ENCODE data around the gene CXCL5. TPM values are rescaled to one million over a fixed set of nuclear protein-coding genes. Genes with fewer than 3 reads are reported as not detected.

Gene CXCL5
- total and polyA plus RNA-seq, 4 donors = 1.6 to 52.8 (median 40.2) TPM

- peaks cover 0 to 1% (median 0%) of the 10 kb centered on the region in 5 donors for H3K4me1 ChIP-seq (ENCODE audit: control insufficient read depth in 5 of 5, insufficient read depth in 5 of 5, low read length in 5 of 5)
- 78 to 87% methylated on average over 3 of the region's 3 CpGs for WGBS, 2 donors
- H3K4me3 ChIP-seq = no peak overlapping the region
- ATAC-seq (ENCODE audit: insufficient read depth, low FRiP score) = no peak
- no peaks in the 10 kb centered on the region for H3K9me3 ChIP-seq (ENCODE audit: control insufficient read depth in 4 of 4, insufficient read depth in 3 of 4, low read length in 3 of 4)
- no peaks in the 10 kb centered on the region for H3K36me3 ChIP-seq (ENCODE audit: control insufficient read depth in 4 of 4, insufficient read depth in 4 of 4, low read length in 4 of 4)
- TF ChIP-seq CTCF (IDR thresholded peaks at IDR 0.05; ENCODE audit: control extremely low read depth, extremely low read depth) = no peak
- no peaks in the 10 kb centered on the region for H3K27me3 ChIP-seq (ENCODE audit: control insufficient read depth in 3 of 3, insufficient read depth in 3 of 3, low read length in 2 of 3)
- DNase-seq = no peak
- no peak overlapping the region for H3K27ac ChIP-seq (ENCODE audit: low read depth in 1 of 2, low read length in 1 of 2)
- H3K9ac ChIP-seq (ENCODE audit: insufficient read depth in 1 of 2, low read length in 2 of 2) = no peak overlapping the region
These were observed 10.8 kb upstream of the CXCL5 start for GRCh38 chr4:74009307-74009706.

- Histone ChIP-seq H3K27me3 (ENCODE audit: control insufficient read depth in 3 of 3, insufficient read depth in 3 of 3, low read length in 2 of 3) (no peaks in the 10 kb centered on the region), H3K9me3 (ENCODE audit: control insufficient read depth in 4 of 4, insufficient read depth in 3 of 4, low read length in 3 of 4) (no peaks in the 10 kb centered on the region), H3K4me1 (ENCODE audit: control insufficient read depth in 5 of 5, insufficient read depth in 5 of 5, low read length in 5 of 5) (no peaks in the 10 kb centered on the region), H3K4me3 (no peak overlapping the region), H3K36me3 (ENCODE audit: control insufficient read depth in 4 of 4, insufficient read depth in 4 of 4, low read length in 4 of 4) (no peaks in the 10 kb centered on the region), H3K9ac (ENCODE audit: insufficient read depth in 1 of 2, low read length in 2 of 2) (no peak overlapping the region), H3K27ac (ENCODE audit: low read depth in 1 of 2, low read length in 1 of 2) (no peak overlapping the region)
- no peak for TF ChIP-seq CTCF (IDR thresholded peaks at IDR 0.05; ENCODE audit: control extremely low read depth, extremely low read depth)
- DNase-seq (no peak), ATAC-seq (ENCODE audit: insufficient read depth, low FRiP score) (no peak)
- 70 to 84% methylated on average over 2 of the region's 2 CpGs for WGBS, 2 donors
These were observed 7.6 kb upstream of the CXCL5 start for GRCh38 chr4:74006009-74006476.

GRCh38 chr4:74005528-74005927, 7.1 kb upstream of the CXCL5 start:
- Histone ChIP-seq H3K9me3 (ENCODE audit: control insufficient read depth in 4 of 4, insufficient read depth in 3 of 4, low read length in 3 of 4) (no peaks in the 10 kb centered on the region), H3K9ac (ENCODE audit: insufficient read depth in 1 of 2, low read length in 2 of 2) (no peak overlapping the region), H3K4me3 (no peak overlapping the region), H3K27me3 (ENCODE audit: control insufficient read depth in 3 of 3, insufficient read depth in 3 of 3, low read length in 2 of 3) (no peaks in the 10 kb centered on the region), H3K36me3 (ENCODE audit: control insufficient read depth in 4 of 4, insufficient read depth in 4 of 4, low read length in 4 of 4) (no peaks in the 10 kb centered on the region), H3K4me1 (ENCODE audit: control insufficient read depth in 5 of 5, insufficient read depth in 5 of 5, low read length in 5 of 5) (no peaks in the 10 kb centered on the region), H3K27ac (ENCODE audit: low read depth in 1 of 2, low read length in 1 of 2) (no peak overlapping the region)
- WGBS, 2 donors = 28 to 35% methylated on average over 3 of the region's 3 CpGs
- DNase-seq (no peak), ATAC-seq (ENCODE audit: insufficient read depth, low FRiP score) (no peak)
- TF ChIP-seq CTCF (IDR thresholded peaks at IDR 0.05; ENCODE audit: control extremely low read depth, extremely low read depth) = no peak

- Histone ChIP-seq H3K27me3 (ENCODE audit: control insufficient read depth in 3 of 3, insufficient read depth in 3 of 3, low read length in 2 of 3) (no peaks in the 10 kb centered on the region), H3K36me3 (ENCODE audit: control insufficient read depth in 4 of 4, insufficient read depth in 4 of 4, low read length in 4 of 4) (no peaks in the 10 kb centered on the region), H3K9me3 (ENCODE audit: control insufficient read depth in 4 of 4, insufficient read depth in 3 of 4, low read length in 3 of 4) (no peaks in the 10 kb centered on the region), H3K27ac (ENCODE audit: low read depth in 1 of 2, low read length in 1 of 2) (no peak overlapping the region), H3K4me1 (ENCODE audit: control insufficient read depth in 5 of 5, insufficient read depth in 5 of 5, low read length in 5 of 5) (no peaks in the 10 kb centered on the region), H3K4me3 (no peak overlapping the region), H3K9ac (ENCODE audit: insufficient read depth in 1 of 2, low read length in 2 of 2) (no peak overlapping the region)
- no peak for ATAC-seq (ENCODE audit: insufficient read depth, low FRiP score)
- no peak for DNase-seq
- WGBS, 2 donors = 53 to 64% methylated on average over 4 of the region's 4 CpGs
- no peak for TF ChIP-seq CTCF (IDR thresholded peaks at IDR 0.05; ENCODE audit: control extremely low read depth, extremely low read depth)
These were observed 6.2 kb upstream of the CXCL5 start for GRCh38 chr4:74004668-74005067.

Measured in lung (tissue), 12 donors.